Lung microvascular endothelial cell (primary cell): ENCODE measurements around the gene ALKBH2. TPM values are rescaled to one million over a fixed set of nuclear protein-coding genes. Genes with fewer than 3 reads are reported as not detected.
A peak's percentile ranks its signal among the peaks of the same experiment; 100 is the strongest.

Experiments
- DNase-seq, 2 donors: peaks; one replicate each; pipeline versions ENCODE4 v3.0.0 to v3.0.0-alpha.2; 2010; ENCODE audit warnings: low read depth in 2 of 2
- total RNA-seq: library from RNA; depleted of rRNA; stranded (reverse); fragments of >200 nt; gene quantifications from 2 replicates; pipeline ENCODE4 v1.2.1, GENCODE V29; 2014

Gene ALKBH2
- 5.4 and 5.9 TPM in 2 replicates for total RNA-seq

GRCh38 chr12:109093022-109093918 is at the start of gene ALKBH2:
Gene ALKBH2, minus strand, starts transcription at chr12:109093472. Its CDS starts 686 bp downstream, at chr12:109092786.
- DNase-seq, result peak; percentile 94 to 95

GRCh38 chr12:109140560-109140959 is 47.3 kb upstream of the ALKBH2 start:
- no peak for DNase-seq

- DNase-seq, result no peak
These were observed 46.5 kb upstream of the ALKBH2 start for GRCh38 chr12:109139791-109140190.

GRCh38 chr12:109139360-109139759 is 46.1 kb upstream of the ALKBH2 start:
- no peak for DNase-seq

- peak in 1 of 2 donors; percentile 31 for DNase-seq
These were observed 43.8 kb upstream of the ALKBH2 start for GRCh38 chr12:109137055-109137454.

- peak; percentile 30 to 50 for DNase-seq
These were observed 41.1 kb upstream of the ALKBH2 start for GRCh38 chr12:109134186-109134917.

GRCh38 chr12:109131154-109132050 is 38.1 kb upstream of the ALKBH2 start:
- no peak for DNase-seq

- no peak for DNase-seq
These were observed 37.3 kb upstream of the ALKBH2 start for GRCh38 chr12:109130297-109131153.

GRCh38 chr12:109127533-109128242 is 34.4 kb upstream of the ALKBH2 start:
- no peak for DNase-seq

GRCh38 chr12:109126784-109127183 is 33.5 kb upstream of the ALKBH2 start:
- DNase-seq, result no peak

- DNase-seq, result no peak
These were observed 32.5 kb upstream of the ALKBH2 start for GRCh38 chr12:109125791-109126190.

GRCh38 chr12:109124878-109125648 is 31.8 kb upstream of the ALKBH2 start:
- no peak for DNase-seq

GRCh38 chr12:109121346-109121880 is 28.1 kb upstream of the ALKBH2 start:
- DNase-seq, result no peak

GRCh38 chr12:109120557-109120956 is 27.3 kb upstream of the ALKBH2 start:
- DNase-seq, result no peak

- DNase-seq, result no peak
These were observed 26.8 kb upstream of the ALKBH2 start for GRCh38 chr12:109120095-109120494.

GRCh38 chr12:109116611-109116949 is 23.3 kb upstream of the ALKBH2 start:
- DNase-seq, result no peak

- DNase-seq, result no peak
These were observed 22.7 kb upstream of the ALKBH2 start, which contains the start of gene ACACB for GRCh38 chr12:109115758-109116610. Gene ACACB, plus strand, starts transcription at chr12:109116587. Its CDS starts 22,819 bp downstream, at chr12:109139406.

GRCh38 chr12:109115404-109115757 is 22.1 kb upstream of the ALKBH2 start:
- no peak for DNase-seq
